Mucosa of descending colon (tissue), 3 donors: ENCODE measurements around the gene SHTN1. TPM values are rescaled to one million over a fixed set of nuclear protein-coding genes. Genes with fewer than 3 reads are reported as not detected.

Experiments used
- ATAC-seq: fragments of 200-7000 bp; cut with Tn5 transposase; one replicate; pipeline ENCODE4 v1.9.1; 2020; ENCODE audit warnings: mild to moderate bottlenecking, moderate library complexity
- DNase-seq, 3 donors: peaks; one replicate each; pipeline ENCODE4 v3.0.0-alpha.2; 2020
- H3K36me3 ChIP-seq: fragments of 200-600 bp; one replicate; pipeline ENCODE4 v1.8.0; 2021; ENCODE audit warnings: low read depth, mild to moderate bottlenecking
- H3K4me1 ChIP-seq: fragments of 200-600 bp; one replicate; pipeline ENCODE4 v1.8.0; 2021; ENCODE audit warnings: low read depth, mild to moderate bottlenecking
- H3K4me3 ChIP-seq: fragments of 200-600 bp; one replicate; pipeline ENCODE4 v1.8.0; 2021; ENCODE audit warnings: mild to moderate bottlenecking
- H3K9me3 ChIP-seq: fragments of 200-600 bp; one replicate; pipeline ENCODE4 v1.8.0; 2021; ENCODE audit warnings: mild to moderate bottlenecking
- intact Hi-C, 2 donors: fragments of 100-400 bp; cut with DNase I in 1 of 2; cut with micrococcal nuclease in 1 of 2; formaldehyde crosslinking; loops; one replicate each; pipeline versions ENCODE4 v1.11.0 to v1.11.1; 2022; cut with DNase I, micrococcal nuclease
- total RNA-seq, 3 donors: library from RNA; stranded (reverse); fragmentation: NEBNext Ultra II Directional in 2 of 3; extraction: Animal tissue kit (Norgen Biotek cat#: 25700) in 2 of 3; gene quantifications; one replicate each; pipeline versions ENCODE4 v1.2.1 to v1.2.4, GENCODE V29; 2021 to 2023
- TF ChIP-seq, protein P1 (sequence below): fragments of 200-600 bp; IDR thresholded peaks from one replicate; pipeline ENCODE4 v1.8.0; 2022; ENCODE audit warnings: antibody characterized with exemption, mild to moderate bottlenecking
- donor health status: DM: no; HTN: no; CAD: no; lungs with moderate emphysema.
- donor health status: DM: no; HTN: no; CAD: no.
- donor health status: DM: no; HTN: yes; CAD: no.

Gene SHTN1
- total RNA-seq, 3 donors from 2014 or later: 17.4 to 33.5 (median 27.9) TPM

DNA sequence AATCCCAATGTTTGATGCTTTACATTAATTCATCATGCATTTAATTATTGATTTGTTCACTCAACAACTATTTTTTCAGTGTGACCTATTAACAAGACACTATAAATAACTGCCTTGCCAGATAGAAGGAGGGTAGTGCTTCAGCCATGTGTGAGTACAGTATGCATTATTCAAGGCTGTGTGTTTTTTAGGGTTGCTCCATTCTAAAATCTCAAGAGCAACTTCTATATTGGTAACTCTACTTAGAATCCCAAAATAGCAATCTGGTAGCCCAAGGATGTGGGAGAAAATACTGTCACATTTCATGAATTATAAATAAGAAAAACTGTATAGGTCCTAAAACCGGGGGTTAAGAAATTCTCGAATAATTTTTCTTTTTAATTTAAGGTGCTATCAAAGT lies 85.8 kb downstream of the SHTN1 start:
- no peak for ATAC-seq
- Histone ChIP-seq H3K36me3 (no peaks in the 10 kb centered on the region), H3K4me3 (no peak overlapping the region), H3K4me1 (no peaks in the 10 kb centered on the region), H3K9me3 (no peaks in the 10 kb centered on the region)
- DNase-seq: no peak
- TF ChIP-seq, protein P1, sequence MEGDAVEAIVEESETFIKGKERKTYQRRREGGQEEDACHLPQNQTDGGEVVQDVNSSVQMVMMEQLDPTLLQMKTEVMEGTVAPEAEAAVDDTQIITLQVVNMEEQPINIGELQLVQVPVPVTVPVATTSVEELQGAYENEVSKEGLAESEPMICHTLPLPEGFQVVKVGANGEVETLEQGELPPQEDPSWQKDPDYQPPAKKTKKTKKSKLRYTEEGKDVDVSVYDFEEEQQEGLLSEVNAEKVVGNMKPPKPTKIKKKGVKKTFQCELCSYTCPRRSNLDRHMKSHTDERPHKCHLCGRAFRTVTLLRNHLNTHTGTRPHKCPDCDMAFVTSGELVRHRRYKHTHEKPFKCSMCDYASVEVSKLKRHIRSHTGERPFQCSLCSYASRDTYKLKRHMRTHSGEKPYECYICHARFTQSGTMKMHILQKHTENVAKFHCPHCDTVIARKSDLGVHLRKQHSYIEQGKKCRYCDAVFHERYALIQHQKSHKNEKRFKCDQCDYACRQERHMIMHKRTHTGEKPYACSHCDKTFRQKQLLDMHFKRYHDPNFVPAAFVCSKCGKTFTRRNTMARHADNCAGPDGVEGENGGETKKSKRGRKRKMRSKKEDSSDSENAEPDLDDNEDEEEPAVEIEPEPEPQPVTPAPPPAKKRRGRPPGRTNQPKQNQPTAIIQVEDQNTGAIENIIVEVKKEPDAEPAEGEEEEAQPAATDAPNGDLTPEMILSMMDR: no peak
- intact Hi-C loops: no loop called here

DNA sequence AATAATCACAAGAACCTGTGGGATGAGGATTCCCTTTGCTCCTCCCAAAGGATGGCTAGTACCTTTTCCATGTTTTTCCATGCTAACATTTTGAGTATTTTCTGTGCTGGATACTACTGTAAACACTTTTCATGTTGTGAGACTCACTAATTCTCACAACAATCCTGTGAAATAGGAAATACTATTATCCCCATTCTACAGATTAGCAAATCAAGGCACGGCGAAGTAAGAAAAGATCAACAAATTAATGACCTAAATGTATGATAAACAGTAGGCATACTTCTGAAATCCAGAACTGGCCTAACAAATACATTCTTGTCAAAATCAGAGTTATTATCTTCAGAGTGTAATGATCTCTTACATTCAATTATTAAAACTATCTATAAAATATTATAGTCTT lies 86.4 kb downstream of the SHTN1 start:
- no peak for ATAC-seq
- no peak overlapping the region for H3K4me3 ChIP-seq
- no peak for DNase-seq
- H3K36me3 ChIP-seq: no peaks in the 10 kb centered on the region
- TF ChIP-seq, protein P1: no peak
- H3K4me1 ChIP-seq: no peaks in the 10 kb centered on the region
- no peaks in the 10 kb centered on the region for H3K9me3 ChIP-seq
- intact Hi-C loops: no loop called here

DNA sequence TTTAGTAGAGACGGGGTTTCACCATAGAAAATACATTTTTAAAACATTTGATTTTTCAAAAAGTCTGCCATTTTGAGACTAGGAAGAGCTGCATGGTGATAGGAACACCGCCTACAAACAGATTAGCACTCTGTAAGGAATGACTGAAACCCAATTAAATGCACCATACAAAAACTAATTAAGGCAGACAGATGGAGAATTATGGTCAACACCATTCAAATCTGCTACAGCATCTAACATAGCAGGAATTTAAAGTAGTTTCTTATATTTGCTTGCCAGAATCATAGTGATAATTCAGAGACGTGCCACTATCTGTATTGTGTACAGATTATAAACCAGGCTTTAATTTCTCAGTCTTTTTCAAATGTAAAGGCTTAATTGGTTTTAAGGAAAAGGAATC lies 87.5 kb downstream of the SHTN1 start:
- intact Hi-C loops: no loop called here
- TF ChIP-seq, protein P1: no peak
- no peaks in the 10 kb centered on the region for H3K9me3 ChIP-seq
- ATAC-seq: no peak
- no peaks in the 10 kb centered on the region for H3K4me1 ChIP-seq
- H3K4me3 ChIP-seq: no peak overlapping the region
- H3K36me3 ChIP-seq: no peaks in the 10 kb centered on the region
- DNase-seq: no peak

DNA sequence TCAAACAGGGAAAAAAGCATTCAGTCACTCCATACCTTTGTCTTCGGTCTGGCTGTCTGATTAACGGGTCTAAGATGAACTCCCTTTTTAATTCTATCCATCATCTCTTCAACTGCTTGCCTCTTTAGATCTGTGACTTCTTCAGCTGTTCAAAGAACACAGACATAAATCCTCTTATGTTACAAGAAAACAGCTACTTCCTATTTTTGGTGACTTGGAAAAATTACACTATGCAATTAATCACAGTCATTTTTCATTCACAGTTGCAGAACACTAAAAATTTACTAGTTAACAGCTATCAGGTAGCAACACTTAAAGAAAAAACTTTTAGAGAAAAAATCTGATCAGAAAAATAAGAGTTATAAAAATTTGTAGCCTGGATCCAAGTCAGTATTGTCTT lies 89.6 kb downstream of the SHTN1 start:
- DNase-seq (no peak), ATAC-seq (no peak)
- intact Hi-C loops: no loop called here
- Histone ChIP-seq H3K4me1 (no peaks in the 10 kb centered on the region), H3K9me3 (no peaks in the 10 kb centered on the region), H3K36me3 (no peaks in the 10 kb centered on the region), H3K4me3 (no peak overlapping the region)
- TF ChIP-seq, protein P1: no peak

DNA sequence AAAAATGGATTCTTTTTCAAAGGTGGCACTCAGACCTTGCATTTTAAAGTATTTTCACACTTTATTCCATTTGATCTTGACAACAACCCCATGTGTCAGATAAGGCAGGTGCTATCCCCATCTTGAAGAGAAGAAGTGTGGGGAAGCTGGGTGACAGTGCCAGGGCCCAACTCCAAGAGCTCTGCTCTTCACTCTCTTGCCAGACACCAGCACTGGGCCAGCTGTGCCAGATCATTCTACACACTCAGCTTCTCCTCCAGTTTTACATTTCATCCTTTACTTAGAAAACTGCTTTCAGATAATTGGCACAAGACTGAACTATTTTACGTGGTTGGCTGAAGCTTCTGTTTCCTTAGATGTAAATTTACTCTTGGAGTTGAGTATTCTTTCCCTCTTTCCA lies 91.3 kb downstream of the SHTN1 start:
- Histone ChIP-seq H3K36me3 (no peaks in the 10 kb centered on the region), H3K4me1 (no peaks in the 10 kb centered on the region), H3K4me3 (no peak overlapping the region), H3K9me3 (no peaks in the 10 kb centered on the region)
- intact Hi-C loops: no loop called here
- TF ChIP-seq, protein P1: no peak
- no peak for ATAC-seq
- no peak for DNase-seq

DNA sequence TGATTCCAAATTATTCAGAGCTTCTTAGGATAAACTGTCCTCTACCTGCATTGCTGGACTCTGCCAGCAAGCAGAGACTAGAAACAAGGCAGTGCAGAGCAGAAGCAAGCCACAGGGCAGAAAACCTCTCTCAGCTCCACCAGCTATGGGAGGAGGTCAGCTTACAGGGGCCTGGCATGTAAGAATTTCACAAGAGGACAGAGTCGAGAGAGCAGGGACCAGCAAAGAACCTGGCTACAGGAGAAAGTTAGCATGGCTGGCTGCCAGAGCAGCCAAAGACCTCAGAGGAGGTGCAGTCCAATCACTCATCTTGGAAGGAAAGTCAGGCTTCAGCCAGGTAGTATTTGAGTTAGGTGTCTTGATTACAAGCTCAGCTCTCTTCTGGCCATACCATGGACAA lies 92.8 kb downstream of the SHTN1 start:
- Histone ChIP-seq H3K9me3 (no peaks in the 10 kb centered on the region), H3K36me3 (no peaks in the 10 kb centered on the region), H3K4me1 (no peaks in the 10 kb centered on the region), H3K4me3 (no peak overlapping the region)
- DNase-seq (no peak), ATAC-seq (no peak)
- TF ChIP-seq, protein P1: no peak
- intact Hi-C loops: no loop called here
